Measurements from ENCODE around the gene CIC. TPM values are rescaled to one million over a fixed set of nuclear protein-coding genes. Genes with fewer than 3 reads are reported as not detected.

Gene CIC
- total RNA-seq, 1 experiment from 2014 or later = 60.7 TPM

DNA sequence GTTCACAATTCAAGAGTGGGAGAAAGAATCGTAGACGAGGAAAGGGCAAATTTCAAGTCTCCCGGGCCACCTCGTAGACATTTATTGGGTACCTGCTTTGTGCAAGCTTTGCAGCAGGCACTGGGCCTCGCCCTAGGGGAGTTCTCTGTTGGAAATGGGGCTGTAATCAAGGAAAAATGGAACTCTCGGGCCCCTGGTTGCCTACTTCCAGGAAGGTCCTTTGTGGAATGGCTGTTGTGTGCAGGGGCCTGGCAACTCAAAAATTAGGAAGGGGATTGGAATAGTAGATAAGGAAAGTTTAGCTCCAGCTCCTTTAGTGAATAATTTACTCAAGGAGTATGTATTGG lies 48.3 kb upstream of the CIC start:
- H3K9me3 ChIP-seq (ENCODE audit: insufficient read depth, low read depth) = no peaks in the 10 kb centered on the region
- intact Hi-C loops (cut with micrococcal nuclease; ENCODE audit: unreplicated experiment) = loop anchor here (1.0 to 5.0 kb wide), 2 partner anchors 22 to 88 kb away; partner anchors contain the start of genes GSK3A and POU2F2
- 0 out of 2 replicates have a peak overlapping the region, but pooled peaks have one; percentile 1 for H3K27ac ChIP-seq
- ChIA-PET CTCF (interaction anchor here (0.6 kb wide), 1 partner anchor 124 kb away, joined by 3 read pairs; no protein-coding TSS in a partner anchor), POLR2A (ENCODE audit: unreplicated experiment) (no interaction called here)
- H3K27me3 ChIP-seq (ENCODE audit: insufficient read depth, low read depth) = no peaks in the 10 kb centered on the region
- H3K9me2 ChIP-seq (ENCODE audit: insufficient read depth) = no peaks in the 10 kb centered on the region
- no peak for DNase-seq
- TF ChIP-seq, protein P1, sequence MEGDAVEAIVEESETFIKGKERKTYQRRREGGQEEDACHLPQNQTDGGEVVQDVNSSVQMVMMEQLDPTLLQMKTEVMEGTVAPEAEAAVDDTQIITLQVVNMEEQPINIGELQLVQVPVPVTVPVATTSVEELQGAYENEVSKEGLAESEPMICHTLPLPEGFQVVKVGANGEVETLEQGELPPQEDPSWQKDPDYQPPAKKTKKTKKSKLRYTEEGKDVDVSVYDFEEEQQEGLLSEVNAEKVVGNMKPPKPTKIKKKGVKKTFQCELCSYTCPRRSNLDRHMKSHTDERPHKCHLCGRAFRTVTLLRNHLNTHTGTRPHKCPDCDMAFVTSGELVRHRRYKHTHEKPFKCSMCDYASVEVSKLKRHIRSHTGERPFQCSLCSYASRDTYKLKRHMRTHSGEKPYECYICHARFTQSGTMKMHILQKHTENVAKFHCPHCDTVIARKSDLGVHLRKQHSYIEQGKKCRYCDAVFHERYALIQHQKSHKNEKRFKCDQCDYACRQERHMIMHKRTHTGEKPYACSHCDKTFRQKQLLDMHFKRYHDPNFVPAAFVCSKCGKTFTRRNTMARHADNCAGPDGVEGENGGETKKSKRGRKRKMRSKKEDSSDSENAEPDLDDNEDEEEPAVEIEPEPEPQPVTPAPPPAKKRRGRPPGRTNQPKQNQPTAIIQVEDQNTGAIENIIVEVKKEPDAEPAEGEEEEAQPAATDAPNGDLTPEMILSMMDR (conservative IDR thresholded peaks at IDR 0.05) = no peak
- TF ChIP-seq EZH2 (IDR thresholded peaks at IDR 0.05; ENCODE audit: low read depth) = no peak
- H3K79me2 ChIP-seq (ENCODE audit: low read depth) = peaks cover 64% of the 10 kb centered on the region
- H3K4me2 ChIP-seq = peak overlapping the region; percentile 94
- peaks cover 6% of the 10 kb centered on the region; the same call in 1 of the 2 replicates for H3K36me3 ChIP-seq (ENCODE audit: low read depth)
- H4K20me1 ChIP-seq (ENCODE audit: insufficient read depth) = peaks cover 7% of the 10 kb centered on the region
- peak overlapping the region; percentile 83 for H2AFZ ChIP-seq
- no TSS peak for BruUV-seq (replicated peaks)
- H3K4me3 ChIP-seq = peak overlapping the region; percentile 84
- peaks cover 4% of the 10 kb centered on the region; the same call in 1 of the 2 replicates for H3F3A ChIP-seq (ENCODE audit: insufficient read depth, low read depth)
- H3K4me1 ChIP-seq (replicated peaks; ENCODE audit: insufficient read depth) = peaks cover 28% of the 10 kb centered on the region

DNA sequence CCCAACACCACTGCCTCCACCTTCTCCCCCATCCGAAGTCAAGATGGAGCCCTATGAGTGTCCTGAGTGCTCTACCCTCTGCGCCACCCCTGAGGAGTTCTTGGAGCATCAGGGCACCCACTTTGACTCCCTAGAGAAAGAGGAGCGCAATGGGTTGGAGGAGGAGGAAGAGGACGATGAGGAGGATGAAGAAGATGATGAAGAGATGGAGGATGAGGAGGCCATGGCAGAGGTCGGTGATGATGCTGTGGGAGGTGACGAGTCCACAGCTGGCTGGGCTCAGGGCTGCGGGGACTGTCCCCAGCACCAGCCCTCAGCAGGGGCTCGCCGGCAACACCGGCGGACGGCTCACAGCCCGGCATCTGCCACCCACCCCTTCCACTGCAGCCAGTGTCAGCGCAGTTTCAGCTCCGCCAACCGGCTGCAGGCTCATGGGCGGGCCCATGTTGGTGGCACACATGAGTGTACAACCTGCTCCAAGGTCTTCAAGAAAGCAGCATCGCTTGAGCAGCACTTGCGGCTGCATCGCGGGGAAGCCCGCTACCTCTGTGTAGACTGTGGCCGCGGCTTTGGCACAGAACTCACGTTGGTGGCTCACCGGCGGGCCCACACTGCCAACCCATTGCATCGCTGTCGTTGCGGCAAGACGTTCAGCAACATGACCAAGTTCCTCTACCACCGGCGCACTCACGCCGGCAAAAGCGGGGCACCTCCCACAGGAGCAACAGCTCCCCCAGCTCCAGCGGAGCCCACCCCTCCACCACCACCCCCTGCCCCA lies 43.9 kb upstream of the CIC start:
- H4K20me1 ChIP-seq (ENCODE audit: insufficient read depth) = peaks cover 8% of the 10 kb centered on the region; the same call in 1 of the 2 replicates
- H2AFZ ChIP-seq = no peak overlapping the region
- peaks cover 7% of the 10 kb centered on the region for H3K4me1 ChIP-seq (replicated peaks; ENCODE audit: insufficient read depth)
- H3K9me3 ChIP-seq (ENCODE audit: insufficient read depth, low read depth) = no peaks in the 10 kb centered on the region
- CTCF ChIA-PET = no interaction called here
- H3K4me2 ChIP-seq = no peak overlapping the region
- H3K79me2 ChIP-seq (ENCODE audit: low read depth) = peaks cover 30% of the 10 kb centered on the region
- POLR2A ChIA-PET (ENCODE audit: unreplicated experiment) = no interaction called here
- H3K36me3 ChIP-seq (ENCODE audit: low read depth) = peaks cover 12% of the 10 kb centered on the region; the same call in 1 of the 2 replicates
- no peaks in the 10 kb centered on the region for H3K9me2 ChIP-seq (ENCODE audit: insufficient read depth)
- H3K27ac ChIP-seq = no peak overlapping the region
- H3K4me3 ChIP-seq = no peak overlapping the region
- no peak for TF ChIP-seq EZH2 (IDR thresholded peaks at IDR 0.05; ENCODE audit: low read depth)
- TF ChIP-seq, protein P1 (conservative IDR thresholded peaks at IDR 0.05) = no peak
- H3K27me3 ChIP-seq (ENCODE audit: insufficient read depth, low read depth) = no peaks in the 10 kb centered on the region
- no TSS peak for BruUV-seq (replicated peaks)
- no peak for DNase-seq
- intact Hi-C loops (cut with micrococcal nuclease; ENCODE audit: unreplicated experiment) = loop anchor here (5.0 kb wide), 1 partner anchor 93 kb away; the partner anchor contains the start of gene POU2F2
- peaks cover 7% of the 10 kb centered on the region; the same call in 1 of the 2 replicates for H3F3A ChIP-seq (ENCODE audit: insufficient read depth, low read depth)

DNA sequence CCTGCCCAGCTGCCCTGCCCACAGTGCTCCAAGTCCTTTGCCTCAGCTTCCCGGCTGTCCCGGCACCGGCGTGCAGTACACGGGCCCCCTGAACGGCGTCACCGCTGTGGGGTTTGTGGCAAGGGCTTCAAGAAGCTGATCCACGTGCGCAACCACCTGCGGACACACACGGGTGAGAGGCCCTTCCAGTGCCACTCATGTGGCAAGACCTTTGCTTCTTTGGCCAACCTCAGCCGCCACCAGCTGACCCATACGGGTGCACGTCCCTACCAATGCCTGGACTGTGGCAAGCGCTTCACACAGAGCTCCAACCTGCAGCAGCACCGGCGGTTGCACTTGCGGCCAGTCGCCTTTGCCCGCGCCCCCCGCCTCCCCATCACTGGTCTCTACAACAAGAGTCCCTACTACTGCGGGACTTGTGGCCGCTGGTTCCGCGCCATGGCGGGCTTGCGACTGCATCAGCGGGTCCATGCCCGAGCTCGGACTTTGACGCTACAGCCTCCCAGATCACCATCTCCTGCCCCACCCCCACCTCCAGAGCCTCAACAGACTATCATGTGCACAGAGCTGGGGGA lies 43.2 kb upstream of the CIC start:
- no peak for DNase-seq
- no peak overlapping the region for H2AFZ ChIP-seq
- no peak overlapping the region for H3K4me3 ChIP-seq
- H3K4me2 ChIP-seq = no peak overlapping the region
- CTCF ChIA-PET = no interaction called here
- peaks cover 8% of the 10 kb centered on the region; the same call in 1 of the 2 replicates for H4K20me1 ChIP-seq (ENCODE audit: insufficient read depth)
- peaks cover 7% of the 10 kb centered on the region; the same call in 1 of the 2 replicates for H3F3A ChIP-seq (ENCODE audit: insufficient read depth, low read depth)
- TF ChIP-seq, protein P1 (conservative IDR thresholded peaks at IDR 0.05) = no peak
- no peak for TF ChIP-seq EZH2 (IDR thresholded peaks at IDR 0.05; ENCODE audit: low read depth)
- POLR2A ChIA-PET (ENCODE audit: unreplicated experiment) = no interaction called here
- H3K27ac ChIP-seq = no peak overlapping the region
- H3K9me3 ChIP-seq (ENCODE audit: insufficient read depth, low read depth) = no peaks in the 10 kb centered on the region
- BruUV-seq (replicated peaks) = no TSS peak
- intact Hi-C loops (cut with micrococcal nuclease; ENCODE audit: unreplicated experiment) = no loop called here
- peaks cover 24% of the 10 kb centered on the region for H3K79me2 ChIP-seq (ENCODE audit: low read depth)
- no peaks in the 10 kb centered on the region for H3K27me3 ChIP-seq (ENCODE audit: insufficient read depth, low read depth)
- H3K4me1 ChIP-seq (replicated peaks; ENCODE audit: insufficient read depth) = peaks cover 7% of the 10 kb centered on the region
- no peaks in the 10 kb centered on the region for H3K9me2 ChIP-seq (ENCODE audit: insufficient read depth)
- peaks cover 12% of the 10 kb centered on the region; the same call in 1 of the 2 replicates for H3K36me3 ChIP-seq (ENCODE audit: low read depth)
